ENCODE results near the gene GALNT10.

The GALNT10 gene

GRCh38 chr5:154194345-154195329, 4.1 kb downstream of the GALNT10 start:
- no peak for DNase-seq (ENCODE audit: low spot score)
- no peak for TF ChIP-seq CTCF (IDR thresholded peaks at IDR 0.05; ENCODE audit: extremely low read depth, missing control alignments)

GRCh38 chr5:154196281-154196680, 5.7 kb downstream of the GALNT10 start:
- TF ChIP-seq CTCF (IDR thresholded peaks at IDR 0.05; ENCODE audit: extremely low read depth, missing control alignments) = no peak
- DNase-seq (ENCODE audit: low spot score) = no peak

GRCh38 chr5:154196955-154197652, 6.6 kb downstream of the GALNT10 start:
- no peak for TF ChIP-seq CTCF (IDR thresholded peaks at IDR 0.05; ENCODE audit: extremely low read depth, missing control alignments)
- DNase-seq (ENCODE audit: low spot score) = no peak

- no peak for DNase-seq (ENCODE audit: low spot score)
- no peak for TF ChIP-seq CTCF (IDR thresholded peaks at IDR 0.05; ENCODE audit: extremely low read depth, missing control alignments)
Measured at GRCh38 chr5:154197801-154198491, 7.4 kb downstream of the GALNT10 start.

- no peak for TF ChIP-seq CTCF (IDR thresholded peaks at IDR 0.05; ENCODE audit: extremely low read depth, missing control alignments)
- no peak for DNase-seq (ENCODE audit: low spot score)
Measured at GRCh38 chr5:154198611-154199230, 8.2 kb downstream of the GALNT10 start.

GRCh38 chr5:154199263-154199662, 8.7 kb downstream of the GALNT10 start:
- no peak for TF ChIP-seq CTCF (IDR thresholded peaks at IDR 0.05; ENCODE audit: extremely low read depth, missing control alignments)
- DNase-seq (ENCODE audit: low spot score) = no peak

All from GM20000 (cell line).